ELR (cell line): ENCODE results near the gene G6PC1.
"Not testable (repeated sequence)": the region's sequence is repeated elsewhere in the genome, so short reads cannot be mapped to it uniquely, and the experiment has no call there.

Experiments used
- DNase-seq: peaks from one replicate; pipeline ENCODE4 v3.0.0-alpha.2; 2015; ENCODE audit warnings: low read depth

G6PC1 gene

GRCh38 chr17:42873932-42874695 is 26.5 kb upstream of the G6PC1 start:
- DNase-seq: not testable (repeated sequence)

GRCh38 chr17:42877037-42877436 is 23.6 kb upstream of the G6PC1 start:
- no peak for DNase-seq

- peak; percentile 32 for DNase-seq
These were observed 22.3 kb upstream of the G6PC1 start for GRCh38 chr17:42878123-42878880.

- no peak for DNase-seq
These were observed 21.5 kb upstream of the G6PC1 start for GRCh38 chr17:42878924-42879595.

GRCh38 chr17:42879596-42879985 is 21.0 kb upstream of the G6PC1 start:
- peak; percentile 54 for DNase-seq

GRCh38 chr17:42880776-42881310 is 19.8 kb upstream of the G6PC1 start:
- no peak for DNase-seq

GRCh38 chr17:42881706-42882105 is 18.9 kb upstream of the G6PC1 start:
- DNase-seq: not testable (repeated sequence)

GRCh38 chr17:42882166-42882565 is 18.4 kb upstream of the G6PC1 start:
- DNase-seq: no peak

GRCh38 chr17:42883802-42884558 is 16.6 kb upstream of the G6PC1 start:
- peak; percentile 33 for DNase-seq

GRCh38 chr17:42885806-42886205 is 14.8 kb upstream of the G6PC1 start:
- not testable (repeated sequence) for DNase-seq

GRCh38 chr17:42886283-42887176 is 14.1 kb upstream of the G6PC1 start:
- no peak for DNase-seq

GRCh38 chr17:42889809-42890208 is 10.8 kb upstream of the G6PC1 start:
- DNase-seq: no peak

GRCh38 chr17:42891539-42892152 is 9.0 kb upstream of the G6PC1 start:
- DNase-seq: no peak

- DNase-seq: no peak
These were observed 7.2 kb upstream of the G6PC1 start for GRCh38 chr17:42893359-42893758.

GRCh38 chr17:42894283-42895184 is 6.1 kb upstream of the G6PC1 start:
- no peak for DNase-seq

- DNase-seq: peak; percentile 92
These were observed 5.4 kb upstream of the G6PC1 start for GRCh38 chr17:42895185-42895555.

- DNase-seq: no peak
These were observed 2.3 kb upstream of the G6PC1 start for GRCh38 chr17:42898147-42898811.

GRCh38 chr17:42899981-42900380 is 618 bp upstream of the G6PC1 start:
- DNase-seq: not testable (repeated sequence)
